Liver (tissue), 9 donors: ENCODE results near the gene ITPK1. TPM values are rescaled to one million over a fixed set of nuclear protein-coding genes. Genes with fewer than 3 reads are reported as not detected.

Experiments used
- DNase-seq: peaks from one replicate; pipeline ENCODE4 v3.0.0-alpha.2; 2017; ENCODE audit warnings: low spot score
- H3K27ac ChIP-seq, 2 donors: one replicate each; pipeline ENCODE4 v1.7.0; 2013; ENCODE audit warnings: inconsistent platforms in 2 of 2, low read length in 2 of 2, control low read depth in 1 of 2, low read depth in 1 of 2, mild to moderate bottlenecking in 1 of 2
- H3K27me3 ChIP-seq, 4 donors: one replicate each; pipeline versions ENCODE4 v1.6.1 to v1.7.0; 2013; ENCODE audit warnings: low read length in 3 of 4, inconsistent platforms in 1 of 4, mild to moderate bottlenecking in 1 of 4, moderate library complexity in 1 of 4; ENCODE audit not compliant: control insufficient read depth in 4 of 4, insufficient read depth in 4 of 4
- H3K36me3 ChIP-seq, 4 donors: one replicate each; pipeline versions ENCODE4 v1.6.1 to v1.7.0; 2013; ENCODE audit warnings: low read length in 3 of 4, mild to moderate bottlenecking in 3 of 4, low read depth in 1 of 4, moderate library complexity in 1 of 4; ENCODE audit not compliant: control insufficient read depth in 4 of 4, insufficient read depth in 3 of 4
- H3K4me1 ChIP-seq, 4 donors: one replicate each; pipeline versions ENCODE4 v1.6.1 to v1.7.0; 2013; ENCODE audit warnings: low read length in 3 of 4, mild to moderate bottlenecking in 3 of 4, moderate library complexity in 1 of 4; ENCODE audit not compliant: control insufficient read depth in 4 of 4, insufficient read depth in 4 of 4
- H3K4me3 ChIP-seq, 3 donors: one replicate each; pipeline versions ENCODE4 v1.6.1 to v1.7.0; 2013; ENCODE audit warnings: low read length in 3 of 3, control low read depth in 1 of 3, low read depth in 1 of 3, mild to moderate bottlenecking in 1 of 3
- H3K9ac ChIP-seq, 2 donors: one replicate each; pipeline ENCODE4 v1.7.0; 2013; ENCODE audit warnings: low read length in 2 of 2, mild to moderate bottlenecking in 2 of 2, moderate library complexity in 2 of 2, control low read depth in 1 of 2, low read depth in 1 of 2
- H3K9me3 ChIP-seq, 4 donors: one replicate each; pipeline versions ENCODE4 v1.6.1 to v1.7.0; 2013; ENCODE audit warnings: low read length in 3 of 4; ENCODE audit not compliant: control insufficient read depth in 4 of 4
- ATF3 ChIP-seq: IDR thresholded peaks from 2 replicates; pipeline ENCODE4 v1.6.1; 2016; ENCODE audit warnings: antibody characterized with exemption
- CTCF ChIP-seq: fragments of 150-350 bp; IDR thresholded peaks from 2 replicates; pipeline ENCODE4 v1.5.1; 2017; ENCODE audit warnings: improper control_type of control experiment, low read depth, low read length; ENCODE audit not compliant: missing input control
- EGR1 ChIP-seq, 2 donors: IDR thresholded peaks; 2 replicates each; pipeline ENCODE4 v1.6.1; 2016 to 2018; ENCODE audit warnings: antibody characterized with exemption in 2 of 2, low read depth in 2 of 2
- FOXA1 ChIP-seq: IDR thresholded peaks from 2 replicates; pipeline ENCODE4 v1.6.1; 2016; ENCODE audit warnings: antibody characterized with exemption
- FOXA2 ChIP-seq: IDR thresholded peaks from 2 replicates; pipeline ENCODE4 v1.6.1; 2016; ENCODE audit warnings: antibody characterized with exemption
- GABPA ChIP-seq, 2 donors: IDR thresholded peaks in 1 of 2; conservative IDR thresholded peaks in 1 of 2; 2 replicates each; pipeline ENCODE4 v1.6.1; 2016; ENCODE audit warnings: antibody characterized with exemption in 2 of 2, mild to moderate bottlenecking in 1 of 2, moderate library complexity in 1 of 2
- HNF4A ChIP-seq, 2 donors: conservative IDR thresholded peaks; 2 replicates each; pipeline ENCODE4 v1.6.1; 2016; ENCODE audit warnings: antibody characterized with exemption in 2 of 2, mild to moderate bottlenecking in 2 of 2
- JUND ChIP-seq, 2 donors: IDR thresholded peaks; 2 replicates each; pipeline ENCODE4 v1.6.1; 2016; ENCODE audit warnings: antibody characterized with exemption in 2 of 2
- MAX ChIP-seq: IDR thresholded peaks from 2 replicates; pipeline ENCODE4 v1.6.1; 2016; ENCODE audit warnings: antibody characterized with exemption
- NR2F2 ChIP-seq: IDR thresholded peaks from 2 replicates; pipeline ENCODE4 v1.6.1; 2016; ENCODE audit warnings: antibody characterized with exemption
- RAD21 ChIP-seq, 2 donors: IDR thresholded peaks; 2 replicates each; pipeline ENCODE4 v1.6.1; 2016; ENCODE audit warnings: antibody characterized with exemption in 2 of 2, mild to moderate bottlenecking in 2 of 2
- REST ChIP-seq: IDR thresholded peaks from 2 replicates; pipeline ENCODE4 v1.6.1; 2016; ENCODE audit warnings: antibody characterized with exemption, mild to moderate bottlenecking
- RXRA ChIP-seq, 2 donors: IDR thresholded peaks; 2 replicates each; pipeline ENCODE4 v1.6.1; 2017 to 2018; ENCODE audit warnings: antibody characterized with exemption in 2 of 2, mild to moderate bottlenecking in 1 of 2
- SP1 ChIP-seq: IDR thresholded peaks from 2 replicates; pipeline ENCODE4 v1.6.1; 2018; ENCODE audit warnings: antibody characterized with exemption, mild to moderate bottlenecking
- TAF1 ChIP-seq: conservative IDR thresholded peaks from 2 replicates; pipeline ENCODE4 v1.6.1; 2016; ENCODE audit warnings: antibody characterized with exemption, mild to moderate bottlenecking
- ZBTB33 ChIP-seq: IDR thresholded peaks from 2 replicates; pipeline ENCODE4 v1.6.1; 2016; ENCODE audit warnings: antibody characterized with exemption
- WGBS: extraction: QIAGEN DNeasy Blood & Tissue Kit; methylation state at CpG from one replicate; pipeline ENCODE4 v1.1.7; 2013; 5-methylcytosine and 5-hydroxymethylcytosine counted together
- polyA plus RNA-seq, 2 donors: library from polyadenylated mRNA; stranded (reverse) in 1 of 2; unstranded in 1 of 2; fragments of 200-250 nt in 1 of 2; fragments of >200 nt in 1 of 2; fragmentation: Nextera tagmentation in 1 of 2; extraction: Ambion mirVana in 1 of 2; gene quantifications; one replicate each; pipeline versions ENCODE4 v1.2.1 to v1.2.3, GENCODE V29; 2013 to 2015
- total RNA-seq, 2 donors: library from RNA; depleted of rRNA; stranded (reverse); fragments of >200 nt; gene quantifications; one replicate each; pipeline ENCODE4 v1.2.3, GENCODE V29; 2014
- donor health status: healthy.
- donor health status: healthy.
- donor health status: healthy.
- donor health status: healthy.
- donor health status: healthy.

Gene ITPK1
- total and polyA plus RNA-seq, 4 donors, result 9.0 to 41.2 (median 20.4) TPM

GRCh38 chr14:93156693-93157369 lies 41.1 kb upstream of the ITPK1 start:
- Histone ChIP-seq H3K27ac (no peak overlapping the region), H3K9me3 (no peaks in the 10 kb centered on the region), H3K4me1 (peaks cover 0 to 3% (median 0%) of the 10 kb centered on the region in 4 donors), H3K36me3 (no peaks in the 10 kb centered on the region), H3K9ac (no peak overlapping the region), H3K27me3 (no peaks in the 10 kb centered on the region), H3K4me3 (no peak overlapping the region)
- 89% methylated on average over 8 of the region's 8 CpGs for WGBS
- no peak for DNase-seq
- TF ChIP-seq MAX (no peak), TAF1 (no peak), EGR1 (IDR thresholded peaks at IDR 0.05; ENCODE audit: low read depth in 2 of 2) (no peak), REST (no peak), JUND (IDR thresholded peaks at IDR 0.05) (no peak), ZBTB33 (no peak), GABPA (IDR thresholded peaks at IDR 0.05 in 1 of 2, conservative IDR thresholded peaks at IDR 0.05 in 1 of 2) (no peak), RXRA (IDR thresholded peaks at IDR 0.05) (no peak), FOXA1 (no peak), SP1 (no peak), ATF3 (no peak), CTCF (no peak), FOXA2 (no peak)

- Histone ChIP-seq H3K36me3 (no peaks in the 10 kb centered on the region), H3K4me3 (no peak overlapping the region), H3K27ac (no peak overlapping the region), H3K9ac (no peak overlapping the region), H3K27me3 (no peaks in the 10 kb centered on the region), H3K9me3 (no peaks in the 10 kb centered on the region), H3K4me1 (peaks cover under 1 to 8% (median 6%) of the 10 kb centered on the region in 4 donors)
- DNase-seq, result no peak
- WGBS, result 66% methylated on average over 2 of the region's 2 CpGs
- no peak for TF ChIP-seq FOXA2
- TF ChIP-seq RAD21 (IDR thresholded peaks at IDR 0.05), result no peak
- TF ChIP-seq HNF4A (conservative IDR thresholded peaks at IDR 0.05), result no peak
- no peak for TF ChIP-seq SP1
- TF ChIP-seq ATF3, result no peak
- no peak for TF ChIP-seq JUND (IDR thresholded peaks at IDR 0.05)
- TF ChIP-seq TAF1, result no peak
- TF ChIP-seq RXRA (IDR thresholded peaks at IDR 0.05), result no peak
- no peak for TF ChIP-seq ZBTB33
- no peak for TF ChIP-seq NR2F2
Observed at GRCh38 chr14:93155667-93156066, 39.9 kb upstream of the ITPK1 start.
